Subcutaneous abdominal adipose tissue (tissue), 5 donors: ENCODE results near the gene CYB561A3.
A peak's percentile ranks its signal among the peaks of the same experiment; 100 is the strongest.
"Not testable (repeated sequence)": the region's sequence is repeated elsewhere in the genome, so short reads cannot be mapped to it uniquely, and the experiment has no call there.

Experiments
- H3K27ac ChIP-seq: one replicate; pipeline ENCODE4 v1.7.0; 2013; ENCODE audit warnings: low read depth, mild to moderate bottlenecking, inconsistent platforms, low read length, moderate library complexity
- H3K27me3 ChIP-seq, 5 donors: one replicate each; pipeline ENCODE4 v1.7.0; 2013; ENCODE audit warnings: low read length in 5 of 5, inconsistent platforms in 1 of 5; ENCODE audit not compliant: control insufficient read depth in 5 of 5, insufficient read depth in 4 of 5
- H3K36me3 ChIP-seq, 5 donors: one replicate each; pipeline ENCODE4 v1.7.0; 2013; ENCODE audit warnings: low read length in 5 of 5; ENCODE audit not compliant: control insufficient read depth in 5 of 5, insufficient read depth in 5 of 5
- H3K4me1 ChIP-seq, 5 donors: one replicate each; pipeline ENCODE4 v1.7.0; 2013; ENCODE audit warnings: low read length in 5 of 5, mild to moderate bottlenecking in 3 of 5, moderate library complexity in 1 of 5; ENCODE audit not compliant: control insufficient read depth in 5 of 5, insufficient read depth in 5 of 5
- H3K4me3 ChIP-seq, 5 donors: one replicate each; pipeline ENCODE4 v1.7.0; 2013; ENCODE audit warnings: low read length in 5 of 5, low read depth in 1 of 5
- H3K9ac ChIP-seq, 5 donors: one replicate each; pipeline ENCODE4 v1.7.0; 2013; ENCODE audit warnings: low read length in 5 of 5, mild to moderate bottlenecking in 4 of 5, moderate library complexity in 3 of 5
- H3K9me3 ChIP-seq, 5 donors: one replicate each; pipeline ENCODE4 v1.7.0; 2013; ENCODE audit warnings: low read length in 5 of 5; ENCODE audit not compliant: control insufficient read depth in 5 of 5
- donor health status: healthy.
- donor health status: healthy.
- donor health status: healthy.
- donor health status: healthy.
- donor health status: healthy.

The CYB561A3 gene

DNA sequence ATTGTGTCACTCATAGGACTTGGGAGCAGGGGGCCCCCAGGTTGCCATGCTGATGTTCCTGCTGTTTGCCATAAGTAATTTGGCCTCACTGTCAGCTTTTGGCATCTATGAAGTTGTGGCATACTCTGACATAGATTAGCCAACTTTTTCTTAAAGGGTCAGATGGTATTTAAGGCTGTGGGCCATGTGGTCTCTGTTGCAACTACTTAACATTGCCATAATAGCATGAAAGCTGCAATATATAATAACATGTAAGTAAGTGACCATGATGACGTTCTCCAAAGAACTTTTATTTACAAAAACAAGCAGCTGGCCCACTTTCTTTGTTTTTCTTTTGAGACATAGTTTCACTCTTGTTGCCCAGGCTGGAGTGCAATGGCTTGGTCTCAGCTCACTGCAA is 28.5 kb upstream of the CYB561A3 start:
- Histone ChIP-seq H3K27ac (no peak overlapping the region), H3K36me3 (peaks cover 0 to 4% (median 3%) of the 10 kb centered on the region in 5 donors), H3K27me3 (no peaks in the 10 kb centered on the region), H3K9ac (no peak overlapping the region), H3K4me1 (peaks cover 0 to 26% (median 24%) of the 10 kb centered on the region in 5 donors), H3K4me3 (no peak overlapping the region), H3K9me3 (peaks cover 0 to 3% (median 0%) of the 10 kb centered on the region in 5 donors)

- Histone ChIP-seq H3K4me3 (no peak overlapping the region), H3K27ac (no peak overlapping the region), H3K36me3 (no peaks in the 10 kb centered on the region), H3K27me3 (no peaks in the 10 kb centered on the region), H3K9me3 (peaks cover 0 to under 1% (median 0%) of the 10 kb centered on the region in 5 donors), H3K4me1 (peaks cover 0 to 12% (median 7%) of the 10 kb centered on the region in 5 donors), H3K9ac (no peak overlapping the region)
These were observed 22.9 kb upstream of the CYB561A3 start for GRCh38 chr11:61384271-61385242.

- not testable (repeated sequence) for H3K36me3 ChIP-seq, H3K27ac ChIP-seq, H3K27me3 ChIP-seq, H3K9me3 ChIP-seq, H3K4me3 ChIP-seq, H3K9ac ChIP-seq
- H3K4me1 ChIP-seq = peaks cover 0 to 19% (median 14%) of the 10 kb centered on the region in 5 donors
These were observed 22.2 kb upstream of the CYB561A3 start for GRCh38 chr11:61383859-61384258.

GRCh38 chr11:61380884-61381283 is 19.2 kb upstream of the CYB561A3 start:
- Histone ChIP-seq H3K4me1 (peaks cover 2 to 29% (median 16%) of the 10 kb centered on the region in 5 donors), H3K27ac (no peak overlapping the region), H3K9me3 (no peaks in the 10 kb centered on the region), H3K27me3 (no peaks in the 10 kb centered on the region), H3K9ac (no peak overlapping the region), H3K36me3 (peaks cover 0 to 3% (median 0%) of the 10 kb centered on the region in 5 donors), H3K4me3 (no peak overlapping the region)

DNA sequence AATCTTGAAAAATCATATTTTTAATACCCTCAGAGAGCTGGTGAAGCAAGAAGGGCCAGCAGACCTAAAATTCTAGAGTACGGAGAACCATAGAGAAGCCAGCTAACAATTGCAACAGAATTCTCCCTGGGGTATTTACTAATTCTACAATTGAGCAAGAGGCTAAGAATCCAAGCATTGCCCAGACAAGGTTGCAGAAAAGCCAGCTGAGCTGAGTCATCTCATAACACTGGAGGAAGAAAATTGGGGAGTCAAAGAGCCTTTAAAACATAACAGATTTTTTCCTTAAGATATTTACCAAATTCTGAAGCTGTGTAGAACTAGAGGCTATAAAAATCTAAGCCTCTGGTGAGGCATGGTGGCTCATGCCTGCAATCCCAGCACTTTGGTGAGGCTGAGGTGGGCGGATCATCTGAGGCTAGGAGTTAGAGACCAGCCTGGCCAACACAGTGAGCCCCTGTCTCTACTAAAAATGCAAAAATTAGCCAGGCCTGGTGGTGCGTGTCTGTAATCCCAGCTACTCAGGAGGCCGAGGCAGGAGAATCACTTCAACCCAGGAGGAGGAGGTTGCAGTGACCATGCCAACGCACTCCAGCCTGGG is 17.1 kb upstream of the CYB561A3 start:
- H3K27ac ChIP-seq = peak overlapping the region; percentile 74

GRCh38 chr11:61377461-61378160 is 15.9 kb upstream of the CYB561A3 start:
- no peaks in the 10 kb centered on the region for H3K27me3 ChIP-seq
- no peak overlapping the region for H3K9ac ChIP-seq
- H3K9me3 ChIP-seq = no peaks in the 10 kb centered on the region
- no peak overlapping the region for H3K4me3 ChIP-seq
- peak overlapping the region; percentile 74 for H3K27ac ChIP-seq
- H3K4me1 ChIP-seq = peaks cover 0 to 21% (median 9%) of the 10 kb centered on the region in 5 donors
- peaks cover 0 to 8% (median 2%) of the 10 kb centered on the region in 5 donors for H3K36me3 ChIP-seq

More for the DNA sequence above, 17.1 kb upstream of the CYB561A3 start:
- no peaks in the 10 kb centered on the region for H3K27me3 ChIP-seq
- no peaks in the 10 kb centered on the region for H3K9me3 ChIP-seq
- no peak overlapping the region for H3K9ac ChIP-seq
- H3K4me1 ChIP-seq = peaks cover 0 to 21% (median 9%) of the 10 kb centered on the region in 5 donors
- peaks cover 0 to 8% (median 2%) of the 10 kb centered on the region in 5 donors for H3K36me3 ChIP-seq
- no peak overlapping the region for H3K4me3 ChIP-seq

DNA sequence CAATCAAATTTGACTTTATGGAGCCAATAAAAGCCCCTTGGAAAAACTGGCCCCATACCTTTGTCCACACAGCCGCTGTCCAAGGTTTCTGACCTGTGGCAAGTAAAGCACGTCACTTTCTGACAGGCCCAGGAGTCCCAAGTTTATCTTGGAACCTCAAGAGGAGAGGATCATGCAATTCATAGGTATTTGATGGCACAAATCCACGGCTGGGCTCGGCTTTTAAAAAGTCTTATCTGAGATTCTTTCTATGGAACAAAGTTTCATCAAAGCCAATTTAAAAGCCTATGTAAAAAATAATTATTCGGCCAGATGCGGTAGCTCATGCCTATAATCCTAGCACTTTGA is 14.1 kb upstream of the CYB561A3 start:
- Histone ChIP-seq H3K4me3 (no peak overlapping the region), H3K4me1 (peaks cover 0 to 22% (median 10%) of the 10 kb centered on the region in 5 donors), H3K9me3 (no peaks in the 10 kb centered on the region), H3K27me3 (no peaks in the 10 kb centered on the region), H3K9ac (no peak overlapping the region), H3K27ac (no peak overlapping the region), H3K36me3 (peaks cover 0 to 8% (median 2%) of the 10 kb centered on the region in 5 donors)

GRCh38 chr11:61372659-61373420 is 11.2 kb upstream of the CYB561A3 start:
- Histone ChIP-seq H3K27me3 (no peaks in the 10 kb centered on the region), H3K4me1 (peaks cover 6 to 26% (median 24%) of the 10 kb centered on the region in 5 donors), H3K4me3 (no peak overlapping the region), H3K9me3 (no peaks in the 10 kb centered on the region), H3K9ac (no peak overlapping the region), H3K27ac (no peak overlapping the region), H3K36me3 (peaks cover 0 to 30% (median 21%) of the 10 kb centered on the region in 5 donors)

DNA sequence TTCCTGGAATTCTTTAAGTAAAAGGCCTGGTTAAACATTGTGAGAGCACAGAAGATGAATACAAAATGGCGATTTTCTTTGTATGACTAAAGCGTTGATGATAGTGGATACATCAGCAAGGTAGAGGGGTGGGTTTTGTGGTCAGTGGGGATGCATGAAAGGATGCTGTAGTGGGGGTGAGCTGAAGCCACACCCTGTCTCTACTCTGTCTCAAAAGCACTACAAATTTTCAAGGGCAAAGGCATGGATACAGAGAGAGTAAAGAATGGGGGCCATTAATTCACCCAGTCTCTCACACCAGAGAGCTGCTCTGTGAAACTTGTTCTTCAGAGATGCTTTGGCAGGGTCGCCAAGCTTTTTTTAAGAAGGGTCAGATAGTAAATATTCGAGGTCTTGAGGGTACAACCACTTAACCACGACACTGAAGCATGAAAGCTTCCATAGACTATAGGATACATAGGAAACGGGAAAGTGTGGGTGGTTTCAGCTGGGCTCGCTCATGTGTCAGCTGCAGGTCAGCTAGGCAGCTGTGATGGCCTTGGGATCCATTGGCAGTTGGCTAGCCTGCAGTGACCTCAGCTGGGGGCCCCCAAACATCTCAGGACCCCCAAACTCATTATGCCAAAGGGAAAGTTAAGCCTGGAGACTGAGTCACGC is 8.8 kb upstream of the CYB561A3 start:
- H3K27me3 ChIP-seq = no peaks in the 10 kb centered on the region
- peak overlapping the region; percentile 85 for H3K27ac ChIP-seq
- no peak overlapping the region for H3K4me3 ChIP-seq
- peaks cover 5 to 25% (median 21%) of the 10 kb centered on the region in 5 donors for H3K4me1 ChIP-seq
- H3K9ac ChIP-seq = no peak overlapping the region
- H3K9me3 ChIP-seq = no peaks in the 10 kb centered on the region
- peaks cover 7 to 50% (median 41%) of the 10 kb centered on the region in 5 donors for H3K36me3 ChIP-seq
